Aorta (tissue), 5 donors: ENCODE data around the gene TLE5. TPM values are rescaled to one million over a fixed set of nuclear protein-coding genes. Genes with fewer than 3 reads are reported as not detected.

Source experiments
- ATAC-seq: fragments of 200-7000 bp; cut with Tn5 transposase; one replicate; pipeline ENCODE4 v1.9.1; 2022; ENCODE audit warnings: moderate library complexity; ENCODE audit not compliant: low FRiP score
- DNase-seq, 2 donors: peaks; one replicate each; pipeline ENCODE4 v3.0.0-alpha.2; 2020
- H3K27ac ChIP-seq, 2 donors: one replicate each; pipeline ENCODE4 v1.5.1; 2013; ENCODE audit warnings: low read length in 2 of 2, mild to moderate bottlenecking in 2 of 2, moderate library complexity in 2 of 2, control low read depth in 1 of 2, inconsistent platforms in 1 of 2, low read depth in 1 of 2
- H3K27me3 ChIP-seq, 2 donors: one replicate each; pipeline ENCODE4 v1.6.1; 2013; ENCODE audit warnings: control low read depth in 1 of 2, low read length in 1 of 2, mild to moderate bottlenecking in 1 of 2, moderate library complexity in 1 of 2; ENCODE audit not compliant: insufficient read depth in 2 of 2, control insufficient read depth in 1 of 2
- H3K36me3 ChIP-seq, 2 donors: one replicate each; pipeline ENCODE4 v1.6.1; 2013; ENCODE audit warnings: control low read depth in 1 of 2, low read length in 1 of 2, mild to moderate bottlenecking in 1 of 2; ENCODE audit not compliant: insufficient read depth in 2 of 2, control insufficient read depth in 1 of 2
- H3K4me1 ChIP-seq, 2 donors: one replicate each; pipeline ENCODE4 v1.6.1; 2013; ENCODE audit warnings: low read length in 2 of 2, control low read depth in 1 of 2, mild to moderate bottlenecking in 1 of 2, moderate library complexity in 1 of 2; ENCODE audit not compliant: insufficient read depth in 2 of 2, control insufficient read depth in 1 of 2
- H3K4me3 ChIP-seq, 2 donors: one replicate each; pipeline ENCODE4 v1.5.1; 2013; ENCODE audit warnings: low read length in 2 of 2, control low read depth in 1 of 2, mild to moderate bottlenecking in 1 of 2
- H3K9me3 ChIP-seq: one replicate; pipeline ENCODE4 v1.6.1; 2013; ENCODE audit warnings: mild to moderate bottlenecking, low read length; ENCODE audit not compliant: control insufficient read depth
- WGBS, 2 donors: extraction: QIAGEN DNeasy Blood & Tissue Kit; methylation state at CpG; one replicate each; pipeline ENCODE4 v1.1.7; 2013; 5-methylcytosine and 5-hydroxymethylcytosine counted together
- intact Hi-C, 2 donors: fragments of 100-400 bp; cut with DNase I; formaldehyde crosslinking; loops; one replicate each; pipeline versions ENCODE4 v1.14.2 to v1.15.0; 2022
- long read RNA-seq, 2 donors: library from polyadenylated mRNA; unstranded; transcript quantifications; one replicate each; pipeline ENCODE4 v2.0.0, GENCODE V29; 2020 to 2021
- polyA plus RNA-seq, 2 donors: library from polyadenylated mRNA; stranded (reverse); fragments of 200-250 nt; gene quantifications; one replicate each; pipeline ENCODE4 v1.2.3, GENCODE V29; 2013
- total RNA-seq, 2 donors: library from RNA; stranded (reverse); fragmentation: NEBNext Ultra II Directional; extraction: Animal tissue kit (Norgen Biotek cat#: 25700); gene quantifications; one replicate each; pipeline ENCODE4 v1.2.1, GENCODE V29; 2021
- donor health status: healthy with polysubstance abuse.
- donor health status: Bipolar disorder and iron deficiency.
- donor health status: DM: no; HTN: no; CAD: no.
- donor health status: DM: no; HTN: no; CAD: no.
- donor health status: DM: yes; HTN: yes; CAD: no.

TLE5 gene
- total RNA-seq, result 100 to 1,000 TPM; 305 to 374 TPM
- 100 to 1,000 TPM; 598 to 642 TPM for polyA plus RNA-seq
- long read RNA-seq, donor 1, transcript AES-202 (7 exons, 1,608 nt), result minor isoform, 13 of 89 reads
- long read RNA-seq, donor 1, transcript AES-207 (6 exons, 942 nt), result major isoform, 28 of 89 reads
- long read RNA-seq, donor 1, transcript AES-201 (7 exons, 1,884 nt), result minor isoform, 21 of 89 reads
- long read RNA-seq, donor 1, partial matches to known transcripts, result 4 of 89 reads
- long read RNA-seq, donor 1, other reads (novel, unspliced or antisense), result 20 of 89 reads
- long read RNA-seq, donor 2, transcript AES-207 (6 exons, 942 nt), result minor isoform, 8 of 176 reads
- long read RNA-seq, donor 2, transcript AES-202 (7 exons, 1,608 nt), result major isoform, 73 of 176 reads
- long read RNA-seq, donor 2, partial matches to known transcripts, result 3 of 176 reads
- long read RNA-seq, donor 2, other reads (novel, unspliced or antisense), result 88 of 176 reads

GRCh38 chr19:3062165-3063105, at the start of gene TLE5:
Gene TLE5, minus strand, starts transcription at chr19:3062495. Its CDS starts 295 bp downstream, at chr19:3062200.
- DNase-seq (peak; percentile 67 to 88), ATAC-seq (peak; percentile 71)
- intact Hi-C loops, result loop anchor here in 1 of 2 donors (5.0 kb wide), 1 partner anchor 110 kb away; no protein-coding TSS in a partner anchor
- peaks cover 0 to 3% of the 10 kb centered on the region in 2 donors for H3K36me3 ChIP-seq
- peak within 1 kb of the TSS; percentile 92 to 99 for H3K4me3 ChIP-seq
- 2% methylated on average over 48 to 111 of the region's 111 CpGs for WGBS, 2 donors
- no peaks in the 10 kb centered on the region for H3K4me1 ChIP-seq
- peak within 1 kb of the TSS; percentile 68 to 88 for H3K27ac ChIP-seq
- H3K27me3 ChIP-seq, result no peaks in the 10 kb centered on the region
- no peaks in the 10 kb centered on the region for H3K9me3 ChIP-seq

GRCh38 chr19:3111586-3112247, 49.4 kb upstream of the TLE5 start:
- H3K27me3 ChIP-seq, result no peaks in the 10 kb centered on the region
- DNase-seq (no peak), ATAC-seq (no peak)
- H3K27ac ChIP-seq, result no peak overlapping the region
- no peaks in the 10 kb centered on the region for H3K4me1 ChIP-seq
- no peaks in the 10 kb centered on the region for H3K9me3 ChIP-seq
- no peaks in the 10 kb centered on the region for H3K36me3 ChIP-seq
- intact Hi-C loops, result no loop called here
- no peak overlapping the region for H3K4me3 ChIP-seq
- WGBS, 2 donors, result 95 to 96% methylated on average over 17 of the region's 17 CpGs

GRCh38 chr19:3110126-3110825, 48.0 kb upstream of the TLE5 start:
- no peaks in the 10 kb centered on the region for H3K9me3 ChIP-seq
- DNase-seq, result no peak
- WGBS, 2 donors, result 91 to 92% methylated on average over 36 to 37 of the region's 37 CpGs
- intact Hi-C loops, result no loop called here
- no peak overlapping the region for H3K27ac ChIP-seq
- no peak for ATAC-seq
- no peaks in the 10 kb centered on the region for H3K27me3 ChIP-seq
- H3K4me3 ChIP-seq, result no peak overlapping the region
- H3K4me1 ChIP-seq, result no peaks in the 10 kb centered on the region
- H3K36me3 ChIP-seq, result no peaks in the 10 kb centered on the region

- Histone ChIP-seq H3K27me3 (no peaks in the 10 kb centered on the region), H3K4me3 (no peak overlapping the region), H3K27ac (no peak overlapping the region), H3K36me3 (no peaks in the 10 kb centered on the region), H3K4me1 (no peaks in the 10 kb centered on the region), H3K9me3 (no peaks in the 10 kb centered on the region)
- DNase-seq (no peak), ATAC-seq (no peak)
- intact Hi-C loops, result loop anchor here in 1 of 2 donors (5.0 kb wide), 1 partner anchor 147 kb away; no protein-coding TSS in a partner anchor
- 85 to 89% methylated on average over 22 of the region's 22 CpGs for WGBS, 2 donors
These were observed 47.2 kb upstream of the TLE5 start for GRCh38 chr19:3109491-3109890.

- Histone ChIP-seq H3K9me3 (no peaks in the 10 kb centered on the region), H3K27me3 (no peaks in the 10 kb centered on the region), H3K4me1 (no peaks in the 10 kb centered on the region), H3K27ac (no peak overlapping the region), H3K36me3 (no peaks in the 10 kb centered on the region), H3K4me3 (no peak overlapping the region)
- intact Hi-C loops, result loop anchor here in 1 of 2 donors (5.0 kb wide), 1 partner anchor 146 kb away; no protein-coding TSS in a partner anchor
- DNase-seq (peak in 1 of 2 donors; percentile 76), ATAC-seq (no peak)
- 48 to 52% methylated on average over 5 of the region's 5 CpGs for WGBS, 2 donors
These were observed 46.5 kb upstream of the TLE5 start for GRCh38 chr19:3108775-3109174.

- intact Hi-C loops, result loop anchor here in 1 of 2 donors (5.0 kb wide), 1 partner anchor 145 kb away; no protein-coding TSS in a partner anchor
- WGBS, 2 donors, result 84 to 87% methylated on average over 7 of the region's 7 CpGs
- H3K4me3 ChIP-seq, result no peak overlapping the region
- H3K27ac ChIP-seq, result no peak overlapping the region
- H3K36me3 ChIP-seq, result no peaks in the 10 kb centered on the region
- no peak for DNase-seq
- no peak for ATAC-seq
- H3K27me3 ChIP-seq, result no peaks in the 10 kb centered on the region
- H3K9me3 ChIP-seq, result no peaks in the 10 kb centered on the region
- H3K4me1 ChIP-seq, result no peaks in the 10 kb centered on the region
These were observed 45.4 kb upstream of the TLE5 start for GRCh38 chr19:3107658-3108057.

GRCh38 chr19:3106509-3107141, 44.3 kb upstream of the TLE5 start:
- Histone ChIP-seq H3K27me3 (no peaks in the 10 kb centered on the region), H3K4me3 (no peak overlapping the region), H3K9me3 (no peaks in the 10 kb centered on the region), H3K4me1 (no peaks in the 10 kb centered on the region), H3K27ac (no peak overlapping the region), H3K36me3 (no peaks in the 10 kb centered on the region)
- ATAC-seq (no peak), DNase-seq (peak in 1 of 2 donors; percentile 70)
- intact Hi-C loops, result loop anchor here in 1 of 2 donors (5.0 kb wide), 1 partner anchor 144 kb away; no protein-coding TSS in a partner anchor
- 95 to 96% methylated on average over 17 of the region's 17 CpGs for WGBS, 2 donors
